IMR-90 (cell line): ENCODE measurements around the gene PDCD11. TPM values are rescaled to one million over a fixed set of nuclear protein-coding genes. Genes with fewer than 3 reads are reported as not detected.

Source experiments
- CTCF ChIP-seq: conservative IDR thresholded peaks from 2 replicates; pipeline ENCODE4 v1.5.1; 2012; ENCODE audit warnings: mild to moderate bottlenecking, low read depth, low read length, improper control_type of control experiment
- polyA plus RNA-seq, 3 experiments: library from polyadenylated mRNA; depleted of rRNA; stranded (reverse); fragments of >200 nt; gene quantifications; 2 replicates each; pipeline ENCODE4 v1.2.3, GENCODE V29; 2012; ENCODE audit warnings: low replicate concordance in 1 of 3
- total RNA-seq: library from RNA; depleted of rRNA; stranded (reverse); fragments of >200 nt; gene quantifications from 2 replicates; pipeline ENCODE4 v1.2.3, GENCODE V29; 2012

PDCD11 gene
- total and polyA plus RNA-seq, 2 of the 4 experiments (the other 2 are of a cell fraction) = 20.4 to 56.8 TPM

- no peak for TF ChIP-seq CTCF
These were observed 97.0 kb downstream of the PDCD11 start, which contains the start of gene NEURL1 (continued) for GRCh38 chr10:103493362-103493915.
